Mesothelial cell of epicardium (in vitro differentiated cells): ENCODE results near the gene DOCK4. TPM values are rescaled to one million over a fixed set of nuclear protein-coding genes. Genes with fewer than 3 reads are reported as not detected.

Experiments
- DNase-seq, 2 experiments: peaks; one replicate each; pipeline ENCODE4 v3.0.0; 2021; ENCODE audit warnings: low spot score in 2 of 2; ENCODE audit not compliant: unreplicated experiment in 2 of 2
- H3K27ac Mint-ChIP-seq: 2 replicates; pipeline ENCODE4 v1.8.0; 2021; ENCODE audit warnings: mixed read lengths
- H3K27me3 Mint-ChIP-seq: 2 replicates; pipeline ENCODE4 v1.8.0; 2021; ENCODE audit warnings: low read depth, mixed read lengths
- H3K36me3 Mint-ChIP-seq: 2 replicates; pipeline ENCODE4 v1.8.0; 2021; ENCODE audit warnings: mixed read lengths
- H3K4me1 Mint-ChIP-seq: 2 replicates; pipeline ENCODE4 v1.8.0; 2021; ENCODE audit warnings: mixed read lengths
- H3K4me3 Mint-ChIP-seq: 2 replicates; pipeline ENCODE4 v1.8.0; 2021; ENCODE audit warnings: mild to moderate bottlenecking, moderate library complexity, mixed read lengths
- H3K9me3 Mint-ChIP-seq: 2 replicates; pipeline ENCODE4 v1.8.0; 2021; ENCODE audit warnings: mixed read lengths
- CTCF ChIP-seq: fragments of 200-600 bp; sonication (generic); IDR thresholded peaks from one replicate; pipeline ENCODE4 v1.5.0; 2021; ENCODE audit warnings: antibody characterized with exemption; ENCODE audit not compliant: unreplicated experiment
- total RNA-seq: library from RNA; stranded (reverse); gene quantifications from 3 replicates; pipeline ENCODE4 v1.2.1, GENCODE V29; 2021

DOCK4 gene
- total RNA-seq, 1 donor from 2014 or later, result 27.7 TPM

GRCh38 chr7:112136271-112137008 lies 69.8 kb downstream of the DOCK4 start:
- H3K27ac Mint-ChIP-seq, result no peak overlapping the region
- H3K36me3 Mint-ChIP-seq, result no peaks in the 10 kb centered on the region
- DNase-seq, result no peak
- no peak for TF ChIP-seq CTCF
- no peaks in the 10 kb centered on the region for H3K9me3 Mint-ChIP-seq
- no peak overlapping the region for H3K4me3 Mint-ChIP-seq
- no peaks in the 10 kb centered on the region for H3K27me3 Mint-ChIP-seq
- peaks cover 31% of the 10 kb centered on the region for H3K4me1 Mint-ChIP-seq

GRCh38 chr7:112135815-112136214 lies 70.4 kb downstream of the DOCK4 start:
- no peaks in the 10 kb centered on the region for H3K9me3 Mint-ChIP-seq
- H3K36me3 Mint-ChIP-seq, result no peaks in the 10 kb centered on the region
- no peaks in the 10 kb centered on the region for H3K27me3 Mint-ChIP-seq

GRCh38 chr7:112134039-112134438 lies 72.2 kb downstream of the DOCK4 start:
- no peak for DNase-seq
- H3K27me3 Mint-ChIP-seq, result no peaks in the 10 kb centered on the region
- TF ChIP-seq CTCF, result no peak
- H3K9me3 Mint-ChIP-seq, result no peaks in the 10 kb centered on the region
- peaks cover 29% of the 10 kb centered on the region for H3K4me1 Mint-ChIP-seq
- no peak overlapping the region for H3K4me3 Mint-ChIP-seq
- no peak overlapping the region for H3K27ac Mint-ChIP-seq
- no peaks in the 10 kb centered on the region for H3K36me3 Mint-ChIP-seq

More at GRCh38 chr7:112135815-112136214, 70.4 kb downstream of the DOCK4 start:
- H3K4me3 Mint-ChIP-seq, result no peak overlapping the region
- H3K27ac Mint-ChIP-seq, result no peak overlapping the region
- H3K4me1 Mint-ChIP-seq, result peaks cover 33% of the 10 kb centered on the region
- TF ChIP-seq CTCF, result no peak
- no peak for DNase-seq

- Mint-ChIP-seq H3K4me3 (no peak overlapping the region), H3K9me3 (no peaks in the 10 kb centered on the region), H3K4me1 (peaks cover 29% of the 10 kb centered on the region), H3K27me3 (no peaks in the 10 kb centered on the region), H3K36me3 (no peaks in the 10 kb centered on the region), H3K27ac (no peak overlapping the region)
- TF ChIP-seq CTCF, result no peak
- no peak for DNase-seq
Measured at GRCh38 chr7:112133328-112133727, 72.9 kb downstream of the DOCK4 start.

GRCh38 chr7:112132051-112132694 lies 74.0 kb downstream of the DOCK4 start:
- no peak for DNase-seq
- Mint-ChIP-seq H3K9me3 (no peaks in the 10 kb centered on the region), H3K27me3 (no peaks in the 10 kb centered on the region), H3K4me1 (peaks cover 29% of the 10 kb centered on the region), H3K4me3 (no peak overlapping the region), H3K36me3 (no peaks in the 10 kb centered on the region), H3K27ac (no peak overlapping the region)
- TF ChIP-seq CTCF, result no peak
